ENCODE results near the gene IL1RAPL1.
"Not testable (repeated sequence)": the region's sequence is repeated elsewhere in the genome, so short reads cannot be mapped to it uniquely, and the experiment has no call there.

Gene IL1RAPL1

GRCh38 chrX:29297171-29297800, 710.0 kb downstream of the IL1RAPL1 start:
- H3K27ac ChIP-seq (ENCODE audit: low read depth, low read length) = peak overlapping the region; percentile 58
- H3K9ac ChIP-seq (ENCODE audit: low read depth, low read length) = no peak overlapping the region
- H3K9me3 ChIP-seq (ENCODE audit: control insufficient read depth, insufficient read depth, low read length) = peaks cover 3% of the 10 kb centered on the region; the same call in 1 of the 2 replicates
- H3K36me3 ChIP-seq (ENCODE audit: control insufficient read depth, insufficient read depth, low read length) = no peaks in the 10 kb centered on the region
- H3K4me3 ChIP-seq (ENCODE audit: low read depth, low read length) = 0 out of 2 replicates have a peak overlapping the region, but pooled peaks have one; percentile 1
- H3K27me3 ChIP-seq (ENCODE audit: control insufficient read depth, insufficient read depth, low read length) = peaks cover 20% of the 10 kb centered on the region
- H3K4me1 ChIP-seq (ENCODE audit: control insufficient read depth, insufficient read depth, low read length) = peaks cover 26% of the 10 kb centered on the region

GRCh38 chrX:29299684-29300083, 712.4 kb downstream of the IL1RAPL1 start:
- peaks cover 3% of the 10 kb centered on the region; the same call in 1 of the 2 replicates for H3K9me3 ChIP-seq (ENCODE audit: control insufficient read depth, insufficient read depth, low read length)
- H3K4me3 ChIP-seq (ENCODE audit: low read depth, low read length) = no peak overlapping the region
- no peaks in the 10 kb centered on the region for H3K36me3 ChIP-seq (ENCODE audit: control insufficient read depth, insufficient read depth, low read length)
- H3K27me3 ChIP-seq (ENCODE audit: control insufficient read depth, insufficient read depth, low read length) = peaks cover 25% of the 10 kb centered on the region
- H3K9ac ChIP-seq (ENCODE audit: low read depth, low read length) = no peak overlapping the region
- H3K27ac ChIP-seq (ENCODE audit: low read depth, low read length) = no peak overlapping the region
- peaks cover 26% of the 10 kb centered on the region for H3K4me1 ChIP-seq (ENCODE audit: control insufficient read depth, insufficient read depth, low read length)

GRCh38 chrX:29308726-29309125, 721.5 kb downstream of the IL1RAPL1 start:
- Histone ChIP-seq H3K27me3 (ENCODE audit: control insufficient read depth, insufficient read depth, low read length) (peaks cover 15% of the 10 kb centered on the region), H3K36me3 (ENCODE audit: control insufficient read depth, insufficient read depth, low read length) (no peaks in the 10 kb centered on the region), H3K27ac (ENCODE audit: low read depth, low read length) (peak overlapping the region; percentile 93), H3K4me1 (ENCODE audit: control insufficient read depth, insufficient read depth, low read length) (peaks cover 34% of the 10 kb centered on the region), H3K4me3 (ENCODE audit: low read depth, low read length) (peak overlapping the region; percentile 34; the same call in 1 of the 2 replicates), H3K9me3 (ENCODE audit: control insufficient read depth, insufficient read depth, low read length) (no peaks in the 10 kb centered on the region), H3K9ac (ENCODE audit: low read depth, low read length) (no peak overlapping the region)

- no peaks in the 10 kb centered on the region for H3K9me3 ChIP-seq (ENCODE audit: control insufficient read depth, insufficient read depth, low read length)
Measured at GRCh38 chrX:29315931-29316330, 728.7 kb downstream of the IL1RAPL1 start.

GRCh38 chrX:29318012-29318411, 730.8 kb downstream of the IL1RAPL1 start:
- H3K4me1 ChIP-seq (ENCODE audit: control insufficient read depth, insufficient read depth, low read length) = peaks cover 21% of the 10 kb centered on the region
- no peak overlapping the region for H3K9ac ChIP-seq (ENCODE audit: low read depth, low read length)

More at GRCh38 chrX:29315931-29316330, 728.7 kb downstream of the IL1RAPL1 start:
- peaks cover 21% of the 10 kb centered on the region for H3K4me1 ChIP-seq (ENCODE audit: control insufficient read depth, insufficient read depth, low read length)
- H3K27me3 ChIP-seq (ENCODE audit: control insufficient read depth, insufficient read depth, low read length) = no peaks in the 10 kb centered on the region
- no peak overlapping the region for H3K4me3 ChIP-seq (ENCODE audit: low read depth, low read length)
- no peak overlapping the region for H3K9ac ChIP-seq (ENCODE audit: low read depth, low read length)
- H3K27ac ChIP-seq (ENCODE audit: low read depth, low read length) = no peak overlapping the region
- H3K36me3 ChIP-seq (ENCODE audit: control insufficient read depth, insufficient read depth, low read length) = no peaks in the 10 kb centered on the region

GRCh38 chrX:29332429-29332828, 745.2 kb downstream of the IL1RAPL1 start:
- H3K9ac ChIP-seq (ENCODE audit: low read depth, low read length); H3K27me3 ChIP-seq (ENCODE audit: control insufficient read depth, insufficient read depth, low read length); H3K27ac ChIP-seq (ENCODE audit: low read depth, low read length); H3K9me3 ChIP-seq (ENCODE audit: control insufficient read depth, insufficient read depth, low read length); H3K4me1 ChIP-seq (ENCODE audit: control insufficient read depth, insufficient read depth, low read length); H3K4me3 ChIP-seq (ENCODE audit: low read depth, low read length); H3K36me3 ChIP-seq (ENCODE audit: control insufficient read depth, insufficient read depth, low read length): not testable (repeated sequence)

More at GRCh38 chrX:29318012-29318411, 730.8 kb downstream of the IL1RAPL1 start:
- no peak overlapping the region for H3K27ac ChIP-seq (ENCODE audit: low read depth, low read length)
- H3K27me3 ChIP-seq (ENCODE audit: control insufficient read depth, insufficient read depth, low read length) = no peaks in the 10 kb centered on the region
- H3K36me3 ChIP-seq (ENCODE audit: control insufficient read depth, insufficient read depth, low read length) = no peaks in the 10 kb centered on the region
- no peaks in the 10 kb centered on the region for H3K9me3 ChIP-seq (ENCODE audit: control insufficient read depth, insufficient read depth, low read length)
- H3K4me3 ChIP-seq (ENCODE audit: low read depth, low read length) = no peak overlapping the region

GRCh38 chrX:29333091-29333490, 745.8 kb downstream of the IL1RAPL1 start:
- H3K4me1 ChIP-seq (ENCODE audit: control insufficient read depth, insufficient read depth, low read length); H3K9ac ChIP-seq (ENCODE audit: low read depth, low read length); H3K27me3 ChIP-seq (ENCODE audit: control insufficient read depth, insufficient read depth, low read length); H3K36me3 ChIP-seq (ENCODE audit: control insufficient read depth, insufficient read depth, low read length); H3K9me3 ChIP-seq (ENCODE audit: control insufficient read depth, insufficient read depth, low read length); H3K4me3 ChIP-seq (ENCODE audit: low read depth, low read length); H3K27ac ChIP-seq (ENCODE audit: low read depth, low read length): not testable (repeated sequence)

- Histone ChIP-seq H3K4me1 (ENCODE audit: control insufficient read depth, insufficient read depth, low read length) (no peaks in the 10 kb centered on the region), H3K27me3 (ENCODE audit: control insufficient read depth, insufficient read depth, low read length) (no peaks in the 10 kb centered on the region), H3K4me3 (ENCODE audit: low read depth, low read length) (no peak overlapping the region), H3K9me3 (ENCODE audit: control insufficient read depth, insufficient read depth, low read length) (no peaks in the 10 kb centered on the region), H3K9ac (ENCODE audit: low read depth, low read length) (no peak overlapping the region), H3K27ac (ENCODE audit: low read depth, low read length) (no peak overlapping the region), H3K36me3 (ENCODE audit: control insufficient read depth, insufficient read depth, low read length) (no peaks in the 10 kb centered on the region)
Measured at GRCh38 chrX:29348288-29348687, 761.0 kb downstream of the IL1RAPL1 start.

- H3K9me3 ChIP-seq (ENCODE audit: control insufficient read depth, insufficient read depth, low read length) = no peaks in the 10 kb centered on the region
- H3K36me3 ChIP-seq (ENCODE audit: control insufficient read depth, insufficient read depth, low read length) = no peaks in the 10 kb centered on the region
- no peaks in the 10 kb centered on the region for H3K27me3 ChIP-seq (ENCODE audit: control insufficient read depth, insufficient read depth, low read length)
- no peak overlapping the region for H3K27ac ChIP-seq (ENCODE audit: low read depth, low read length)
- no peak overlapping the region for H3K9ac ChIP-seq (ENCODE audit: low read depth, low read length)
- H3K4me3 ChIP-seq (ENCODE audit: low read depth, low read length) = no peak overlapping the region
- peaks cover 12% of the 10 kb centered on the region for H3K4me1 ChIP-seq (ENCODE audit: control insufficient read depth, insufficient read depth, low read length)
Measured at GRCh38 chrX:29359276-29359675, 772.0 kb downstream of the IL1RAPL1 start.

GRCh38 chrX:29374765-29375164, 787.5 kb downstream of the IL1RAPL1 start:
- not testable (repeated sequence) for H3K9me3 ChIP-seq (ENCODE audit: control insufficient read depth, insufficient read depth, low read length); H3K27ac ChIP-seq (ENCODE audit: low read depth, low read length); H3K4me3 ChIP-seq (ENCODE audit: low read depth, low read length); H3K9ac ChIP-seq (ENCODE audit: low read depth, low read length); H3K4me1 ChIP-seq (ENCODE audit: control insufficient read depth, insufficient read depth, low read length); H3K36me3 ChIP-seq (ENCODE audit: control insufficient read depth, insufficient read depth, low read length); H3K27me3 ChIP-seq (ENCODE audit: control insufficient read depth, insufficient read depth, low read length)

- Histone ChIP-seq H3K9ac (ENCODE audit: low read depth, low read length) (no peak overlapping the region), H3K4me1 (ENCODE audit: control insufficient read depth, insufficient read depth, low read length) (no peaks in the 10 kb centered on the region), H3K36me3 (ENCODE audit: control insufficient read depth, insufficient read depth, low read length) (no peaks in the 10 kb centered on the region), H3K9me3 (ENCODE audit: control insufficient read depth, insufficient read depth, low read length) (no peaks in the 10 kb centered on the region; the same call in 1 of the 2 replicates), H3K4me3 (ENCODE audit: low read depth, low read length) (no peak overlapping the region), H3K27me3 (ENCODE audit: control insufficient read depth, insufficient read depth, low read length) (no peaks in the 10 kb centered on the region), H3K27ac (ENCODE audit: low read depth, low read length) (no peak overlapping the region)
Measured at GRCh38 chrX:29376584-29376983, 789.3 kb downstream of the IL1RAPL1 start.
